ENCODE results near the gene CCNY. TPM values are rescaled to one million over a fixed set of nuclear protein-coding genes. Genes with fewer than 3 reads are reported as not detected.

Gene CCNY
- total and polyA plus RNA-seq, 4 donors: 57.7 to 112 (median 76.1) TPM

DNA sequence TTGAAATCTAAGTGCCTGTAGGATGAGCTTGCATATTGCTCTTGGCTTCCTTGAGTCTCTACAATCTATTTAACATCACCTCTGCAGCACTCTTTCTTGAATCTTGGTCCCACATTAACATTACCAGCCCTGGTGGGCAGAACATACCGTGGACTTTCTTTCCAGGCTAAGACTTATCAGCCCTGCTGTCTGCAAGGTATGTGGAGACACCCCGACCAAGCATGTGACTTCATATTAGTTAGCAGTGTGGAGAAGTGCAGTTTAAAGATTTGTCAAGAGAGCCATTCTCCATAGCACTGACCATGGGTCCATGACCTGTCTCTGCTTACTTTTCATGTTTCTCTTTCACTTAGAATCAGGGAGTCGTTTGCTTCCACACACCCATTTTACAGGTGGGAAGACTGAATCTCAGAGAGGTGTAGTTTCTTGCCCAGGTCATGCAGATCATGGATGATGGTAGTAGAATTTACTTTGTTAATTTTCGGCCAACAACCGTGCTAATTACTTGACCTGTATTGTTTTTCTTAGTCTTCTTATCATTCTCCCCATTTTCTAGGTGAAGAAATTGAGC, 6.0 kb downstream of the CCNY start:
- Histone ChIP-seq H3K4me1 (ENCODE audit: control insufficient read depth, insufficient read depth, low read length) (peaks cover 11% of the 10 kb centered on the region), H3K27me3 (ENCODE audit: control insufficient read depth, insufficient read depth, low read length) (no peaks in the 10 kb centered on the region), H3K9me3 (ENCODE audit: control insufficient read depth, insufficient read depth, low read length) (no peaks in the 10 kb centered on the region), H3K4me3 (ENCODE audit: low read depth, low read length) (no peak overlapping the region), H3K36me3 (ENCODE audit: control insufficient read depth, insufficient read depth, low read length) (no peaks in the 10 kb centered on the region), H3K27ac (ENCODE audit: low read depth, low read length) (no peak overlapping the region)
- no peak for DNase-seq (ENCODE audit: low read depth in 4 of 6, low spot score in 6 of 6)
- 94% methylated on average over 2 of the region's 5 CpGs for WGBS (ENCODE audit: insufficient coverage)

DNA sequence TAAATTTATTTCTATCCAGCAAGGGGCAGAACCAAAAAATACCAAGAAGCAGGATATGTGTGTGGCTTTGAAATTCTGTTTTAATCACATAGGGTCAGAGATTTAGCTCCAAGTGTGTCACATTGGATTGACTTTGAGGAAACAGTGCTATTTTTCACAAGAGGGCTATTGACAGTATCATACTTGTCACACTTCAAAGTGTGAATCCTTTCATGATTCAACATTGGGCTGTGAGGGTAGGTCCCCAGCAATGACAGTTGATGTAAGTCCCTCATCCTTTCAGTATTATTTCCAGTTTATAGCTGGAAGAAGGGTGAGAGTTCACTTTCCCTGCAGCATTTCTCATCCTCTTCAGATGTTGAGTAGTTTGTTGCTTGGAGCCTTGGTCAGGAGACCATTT, 7.4 kb downstream of the CCNY start:
- Histone ChIP-seq H3K27me3 (ENCODE audit: control insufficient read depth, insufficient read depth, low read length) (no peaks in the 10 kb centered on the region), H3K27ac (ENCODE audit: low read depth, low read length) (no peak overlapping the region), H3K4me1 (ENCODE audit: control insufficient read depth, insufficient read depth, low read length) (peaks cover 16% of the 10 kb centered on the region), H3K9me3 (ENCODE audit: control insufficient read depth, insufficient read depth, low read length) (no peaks in the 10 kb centered on the region), H3K36me3 (ENCODE audit: control insufficient read depth, insufficient read depth, low read length) (no peaks in the 10 kb centered on the region), H3K4me3 (ENCODE audit: low read depth, low read length) (no peak overlapping the region)
- DNase-seq (ENCODE audit: low read depth in 4 of 6, low spot score in 6 of 6): no peak

DNA sequence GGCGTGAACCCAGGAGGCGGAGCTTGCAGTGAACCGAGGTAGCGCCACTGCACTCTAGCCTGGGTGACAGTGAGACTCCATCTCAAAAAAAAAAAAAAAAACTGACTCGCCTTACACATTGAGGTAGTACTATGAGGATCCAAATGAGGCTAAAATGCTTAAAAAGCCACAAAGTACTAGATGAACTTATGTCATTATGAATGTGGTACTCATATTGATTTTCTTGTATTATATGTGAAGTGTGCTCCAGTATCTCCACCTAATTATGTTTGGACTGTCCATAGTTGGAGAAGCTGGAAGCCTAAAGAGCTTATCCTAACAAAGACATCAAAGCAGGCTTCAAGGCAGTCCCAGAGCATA, 9.1 kb downstream of the CCNY start:
- Histone ChIP-seq H3K9me3 (ENCODE audit: control insufficient read depth, insufficient read depth, low read length) (no peaks in the 10 kb centered on the region), H3K4me1 (ENCODE audit: control insufficient read depth, insufficient read depth, low read length) (peaks cover 17% of the 10 kb centered on the region), H3K36me3 (ENCODE audit: control insufficient read depth, insufficient read depth, low read length) (no peaks in the 10 kb centered on the region), H3K4me3 (ENCODE audit: low read depth, low read length) (no peak overlapping the region), H3K27me3 (ENCODE audit: control insufficient read depth, insufficient read depth, low read length) (no peaks in the 10 kb centered on the region), H3K27ac (ENCODE audit: low read depth, low read length) (no peak overlapping the region)
- WGBS (ENCODE audit: insufficient coverage): no CpG with 5 or more reads among the region's 5 CpGs
- DNase-seq (ENCODE audit: low read depth in 4 of 6, low spot score in 6 of 6): no peak

DNA sequence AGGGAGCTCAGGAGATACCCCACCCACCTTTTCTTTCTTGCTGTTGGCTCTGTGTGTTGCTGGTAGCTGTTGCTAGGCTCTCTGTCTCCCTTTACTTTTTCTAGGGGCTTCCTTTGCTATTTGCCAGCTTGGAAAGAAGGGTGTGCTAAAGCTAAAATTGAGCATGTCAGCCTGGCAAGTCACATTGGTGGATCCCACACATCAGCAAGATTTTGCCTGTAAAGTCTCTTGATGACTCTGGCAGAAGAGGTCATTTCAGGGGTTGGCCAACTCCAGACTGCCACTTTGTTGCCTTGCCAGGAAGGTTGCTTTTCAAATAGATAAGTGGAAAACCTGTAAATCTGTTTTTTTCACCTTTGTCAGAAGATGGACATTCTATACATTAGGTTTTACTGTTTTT, 9.9 kb downstream of the CCNY start:
- H3K36me3 ChIP-seq (ENCODE audit: control insufficient read depth, insufficient read depth, low read length): no peaks in the 10 kb centered on the region
- peak overlapping the region; percentile 15 for H3K27ac ChIP-seq (ENCODE audit: low read depth, low read length)
- DNase-seq (ENCODE audit: low read depth in 4 of 6, low spot score in 6 of 6): no peak
- H3K9me3 ChIP-seq (ENCODE audit: control insufficient read depth, insufficient read depth, low read length): no peaks in the 10 kb centered on the region
- no peak overlapping the region for H3K4me3 ChIP-seq (ENCODE audit: low read depth, low read length)
- H3K27me3 ChIP-seq (ENCODE audit: control insufficient read depth, insufficient read depth, low read length): no peaks in the 10 kb centered on the region
- peaks cover 15% of the 10 kb centered on the region for H3K4me1 ChIP-seq (ENCODE audit: control insufficient read depth, insufficient read depth, low read length)

DNA sequence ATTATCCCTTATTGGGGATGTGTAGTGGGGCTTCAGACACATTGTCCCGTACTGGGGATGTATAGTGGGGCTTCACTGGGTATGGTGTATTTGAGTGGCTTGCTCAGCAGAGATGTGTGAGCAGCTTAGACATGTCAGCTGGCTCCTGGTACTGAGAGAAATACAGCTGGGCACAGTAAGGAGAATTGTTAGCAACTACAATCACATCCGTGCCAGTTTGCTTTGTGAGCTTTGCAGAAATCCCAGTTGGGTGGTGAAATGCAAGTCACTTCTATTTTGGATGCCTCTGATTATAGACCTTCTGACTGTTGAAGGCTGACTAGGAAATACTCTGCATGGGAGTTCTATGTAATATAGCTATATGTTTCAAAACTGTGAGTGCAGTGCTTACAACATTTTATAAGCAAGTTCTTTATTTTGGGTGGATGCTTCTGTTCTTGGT, 10.8 kb downstream of the CCNY start:
- Histone ChIP-seq H3K27me3 (ENCODE audit: control insufficient read depth, insufficient read depth, low read length) (no peaks in the 10 kb centered on the region), H3K4me3 (ENCODE audit: low read depth, low read length) (no peak overlapping the region), H3K36me3 (ENCODE audit: control insufficient read depth, insufficient read depth, low read length) (no peaks in the 10 kb centered on the region), H3K4me1 (ENCODE audit: control insufficient read depth, insufficient read depth, low read length) (peaks cover 15% of the 10 kb centered on the region), H3K27ac (ENCODE audit: low read depth, low read length) (no peak overlapping the region), H3K9me3 (ENCODE audit: control insufficient read depth, insufficient read depth, low read length) (no peaks in the 10 kb centered on the region)
- peak in 1 of 6 donors; percentile 57 for DNase-seq (ENCODE audit: low read depth in 4 of 6, low spot score in 6 of 6)
- WGBS (ENCODE audit: insufficient coverage): 20% methylated on average over 2 of the region's 2 CpGs

DNA sequence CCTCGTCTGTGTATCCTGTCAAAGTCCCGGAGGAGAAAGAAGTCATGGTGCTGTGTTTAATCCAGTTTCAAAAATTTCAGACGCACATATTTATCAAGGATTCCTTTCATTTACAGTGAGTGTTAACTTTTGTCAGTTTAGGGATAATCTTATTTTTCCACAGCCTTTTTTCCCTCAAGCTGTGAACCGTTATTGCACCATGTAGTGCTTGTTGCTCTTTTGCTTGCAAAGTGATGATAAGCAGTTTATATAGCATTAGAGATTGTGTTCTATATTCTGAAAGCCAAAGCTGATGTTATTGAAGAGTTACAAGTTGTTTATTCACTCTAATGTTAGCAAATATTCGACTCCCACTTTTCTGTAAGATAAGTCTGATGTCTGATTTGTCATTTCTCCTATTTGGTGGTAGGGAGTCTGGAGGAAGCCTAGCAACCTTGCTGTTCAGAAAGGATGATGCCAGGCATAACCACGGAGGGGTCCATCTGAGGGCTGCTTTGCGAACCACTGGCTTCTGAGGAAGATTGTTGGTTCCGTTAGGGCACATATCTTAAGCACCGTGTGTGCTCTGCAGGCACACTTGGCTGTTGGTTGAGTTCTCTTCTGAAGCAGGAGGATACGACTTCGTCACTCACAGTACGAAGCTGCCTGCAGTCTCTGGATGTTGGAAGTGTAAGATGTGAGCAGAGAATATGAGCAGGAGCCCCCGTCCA, 11.7 kb downstream of the CCNY start:
- H3K36me3 ChIP-seq (ENCODE audit: control insufficient read depth, insufficient read depth, low read length): no peaks in the 10 kb centered on the region
- H3K4me3 ChIP-seq (ENCODE audit: low read depth, low read length): no peak overlapping the region
- H3K9me3 ChIP-seq (ENCODE audit: control insufficient read depth, insufficient read depth, low read length): no peaks in the 10 kb centered on the region
- no peak for DNase-seq (ENCODE audit: low read depth in 4 of 6, low spot score in 6 of 6)
- peaks cover 15% of the 10 kb centered on the region for H3K4me1 ChIP-seq (ENCODE audit: control insufficient read depth, insufficient read depth, low read length)
- no peaks in the 10 kb centered on the region for H3K27me3 ChIP-seq (ENCODE audit: control insufficient read depth, insufficient read depth, low read length)
- H3K27ac ChIP-seq (ENCODE audit: low read depth, low read length): no peak overlapping the region
- 83% methylated on average over 9 of the region's 13 CpGs for WGBS (ENCODE audit: insufficient coverage)

DNA sequence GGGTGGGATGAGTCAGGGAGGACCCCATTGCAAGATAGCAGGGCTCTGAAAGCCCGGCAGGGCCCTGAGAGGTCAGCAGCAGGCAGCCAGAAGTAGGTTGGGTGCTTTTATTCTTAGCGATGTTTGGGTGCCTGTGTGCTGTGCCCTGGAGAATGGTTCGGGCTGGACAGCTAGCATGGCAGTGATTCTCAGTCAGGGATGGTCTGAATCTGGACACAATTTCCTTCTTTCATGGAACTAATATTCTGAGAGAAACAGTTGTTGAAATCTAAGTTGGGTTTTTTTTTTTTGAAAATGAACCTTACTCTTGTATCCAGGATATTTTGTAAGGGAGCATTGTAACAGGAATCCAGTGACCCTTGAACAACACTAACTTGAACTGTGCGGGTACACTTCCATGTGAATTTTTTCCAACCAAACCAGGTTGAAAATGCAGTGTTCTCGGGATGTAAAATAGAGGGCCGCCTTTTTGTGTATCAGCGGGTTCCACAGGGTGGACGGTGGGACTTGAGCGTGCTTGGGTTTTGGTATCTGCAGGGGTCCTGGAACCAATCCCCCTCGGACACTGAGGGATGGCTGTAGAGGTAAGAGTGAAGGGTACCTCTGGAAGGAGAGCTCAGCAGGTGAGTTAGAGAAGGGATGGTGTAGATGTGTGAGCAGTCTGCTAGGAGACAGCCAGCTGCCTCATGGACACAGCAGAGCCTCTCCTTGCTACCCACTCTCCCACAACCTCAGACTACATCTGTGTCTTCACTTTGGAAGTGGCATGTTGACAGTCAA, 12.5 kb downstream of the CCNY start:
- H3K4me1 ChIP-seq (ENCODE audit: control insufficient read depth, insufficient read depth, low read length): peaks cover 16% of the 10 kb centered on the region

DNA sequence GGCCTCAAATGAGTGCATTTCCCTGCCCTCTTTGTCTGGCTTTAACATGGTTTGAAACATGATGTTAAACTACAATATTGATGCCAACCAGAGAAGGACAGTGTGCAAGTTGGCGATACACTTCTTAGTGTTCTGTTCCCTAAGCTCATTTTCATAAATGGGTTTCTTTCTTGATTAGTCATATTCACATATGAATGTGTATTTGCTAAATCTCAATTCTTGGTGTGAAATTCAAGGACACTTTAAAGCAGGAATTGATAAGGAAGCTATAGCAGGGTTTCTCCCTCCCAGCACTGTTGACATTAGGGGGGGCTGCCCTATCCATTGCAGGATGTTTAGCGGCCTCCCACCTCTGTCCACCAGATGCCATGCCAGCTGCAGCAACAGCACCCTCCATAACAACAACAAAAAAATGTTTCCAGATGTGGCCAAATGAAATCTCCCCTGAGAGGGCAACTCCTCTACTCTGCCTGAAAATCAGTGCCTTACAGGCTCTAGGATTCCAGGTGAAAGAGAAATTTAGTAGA, 13.1 kb downstream of the CCNY start:
- no peaks in the 10 kb centered on the region for H3K36me3 ChIP-seq (ENCODE audit: control insufficient read depth, insufficient read depth, low read length)
- 50% methylated on average over 1 of the region's 2 CpGs for WGBS (ENCODE audit: insufficient coverage)
- H3K9me3 ChIP-seq (ENCODE audit: control insufficient read depth, insufficient read depth, low read length): no peaks in the 10 kb centered on the region
- H3K4me1 ChIP-seq (ENCODE audit: control insufficient read depth, insufficient read depth, low read length): peaks cover 18% of the 10 kb centered on the region
- no peaks in the 10 kb centered on the region for H3K27me3 ChIP-seq (ENCODE audit: control insufficient read depth, insufficient read depth, low read length)
- DNase-seq (ENCODE audit: low read depth in 4 of 6, low spot score in 6 of 6): no peak
- H3K4me3 ChIP-seq (ENCODE audit: low read depth, low read length): no peak overlapping the region
- H3K27ac ChIP-seq (ENCODE audit: low read depth, low read length): no peak overlapping the region

More for the DNA sequence above, 12.5 kb downstream of the CCNY start:
- Histone ChIP-seq H3K27ac (ENCODE audit: low read depth, low read length) (no peak overlapping the region), H3K27me3 (ENCODE audit: control insufficient read depth, insufficient read depth, low read length) (no peaks in the 10 kb centered on the region), H3K4me3 (ENCODE audit: low read depth, low read length) (no peak overlapping the region), H3K36me3 (ENCODE audit: control insufficient read depth, insufficient read depth, low read length) (no peaks in the 10 kb centered on the region), H3K9me3 (ENCODE audit: control insufficient read depth, insufficient read depth, low read length) (no peaks in the 10 kb centered on the region)
- 87% methylated on average over 9 of the region's 10 CpGs for WGBS (ENCODE audit: insufficient coverage)
- DNase-seq (ENCODE audit: low read depth in 4 of 6, low spot score in 6 of 6): no peak

DNA sequence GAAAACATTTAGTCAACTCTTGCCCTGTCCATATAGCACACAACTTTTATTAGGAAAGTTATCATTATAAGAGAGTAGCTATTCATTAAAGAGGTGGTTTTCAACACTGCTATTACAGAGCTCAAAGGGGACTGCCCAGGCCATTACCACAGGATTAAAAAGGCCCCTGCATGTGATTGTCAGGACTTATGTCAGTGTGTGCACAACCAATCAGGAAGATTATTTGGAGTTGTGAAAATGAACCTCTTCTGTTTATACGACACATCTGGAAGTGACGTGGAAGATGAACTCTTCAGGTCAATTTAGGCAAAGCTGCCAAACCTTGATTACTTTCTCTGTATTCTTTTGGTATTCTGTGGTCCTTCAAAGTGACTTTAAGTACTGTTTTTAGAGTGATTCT, 14.7 kb downstream of the CCNY start:
- Histone ChIP-seq H3K27ac (ENCODE audit: low read depth, low read length) (no peak overlapping the region), H3K27me3 (ENCODE audit: control insufficient read depth, insufficient read depth, low read length) (no peaks in the 10 kb centered on the region), H3K4me1 (ENCODE audit: control insufficient read depth, insufficient read depth, low read length) (peaks cover 18% of the 10 kb centered on the region), H3K9me3 (ENCODE audit: control insufficient read depth, insufficient read depth, low read length) (no peaks in the 10 kb centered on the region), H3K36me3 (ENCODE audit: control insufficient read depth, insufficient read depth, low read length) (no peaks in the 10 kb centered on the region), H3K4me3 (ENCODE audit: low read depth, low read length) (no peak overlapping the region)
- 92% methylated on average over 2 of the region's 2 CpGs for WGBS (ENCODE audit: insufficient coverage)
- DNase-seq (ENCODE audit: low read depth in 4 of 6, low spot score in 6 of 6): no peak

All from spinal cord (tissue), 10 donors.